HepG2 (cell line): ENCODE measurements around the gene DMXL1. TPM values are rescaled to one million over a fixed set of nuclear protein-coding genes. Genes with fewer than 3 reads are reported as not detected.

Experiments
- ATAC-seq: fragments of 200-7000 bp; cut with Tn5 transposase; 3 replicates; pipeline ENCODE4 v1.9.1; 2020; ENCODE audit warnings: mild to moderate bottlenecking, moderate library complexity
- BruUV-seq: library from RNA; stranded (reverse); fragments of 400-500 nt; replicated peaks from 2 replicates; lab custom pipeline; 2021; lab: Mats Ljungman, UMichigan
- CTCF ChIA-PET: fragments of 300-600 bp; formaldehyde crosslinking; extraction: SDS; loops from one replicate; lab custom pipeline; 2021; ENCODE audit warnings: low total read pairs, inconsistent platforms, low intra/inter-chr PET ratio; lab: Yijun Ruan, JAX
- POLR2A ChIA-PET: fragments of 350-600 bp; sonication (Branson Sonifier 250); formaldehyde crosslinking; loops from one replicate; lab custom pipeline; 2020; ENCODE audit warnings: antibody characterized with exemption, inconsistent platforms; lab: Yijun Ruan, JAX
- DNase-seq: peaks from one replicate; pipeline ENCODE4 v3.0.0-alpha.2; 2015; ENCODE audit warnings: low spot score
- FAIRE-seq: peaks from 3 replicates; lab custom pipeline; 2011; peaks lifted over from hg19 to GRCh38; lab: Jason Lieb, UNC
- H2AFZ ChIP-seq: one replicate; pipeline ENCODE4 v1.6.1; 2011; ENCODE audit warnings: low read length, inconsistent platforms
- H3K27ac ChIP-seq: fragments of 300-600 bp; 3 replicates; pipeline ENCODE4 v1.8.0; 2011; ENCODE audit warnings: mixed run types, mild to moderate bottlenecking, mixed read lengths, low read length, inconsistent platforms; ENCODE audit not compliant: insufficient read depth; ENCODE audit errors: extremely low read length
- H3K27me3 ChIP-seq, 2 experiments: fragments of 200-600 bp in 1 of 2; 2 replicates in 1 of 2; 3 replicates in 1 of 2; pipeline versions ENCODE4 v1.6.0 to v1.8.0; 2011; ENCODE audit warnings: low read length in 2 of 2, mild to moderate bottlenecking in 2 of 2, moderate library complexity in 2 of 2, inconsistent platforms in 1 of 2; ENCODE audit not compliant: insufficient read depth in 2 of 2, control insufficient read depth in 1 of 2
- H3K36me3 ChIP-seq, 2 experiments: fragments of 200-600 bp in 1 of 2; replicated peaks in 1 of 2; 2 replicates in 1 of 2; 3 replicates in 1 of 2; pipeline versions ENCODE4 v1.5.1 to v1.8.0; 2011; ENCODE audit warnings: low read length in 2 of 2, inconsistent platforms in 1 of 2; ENCODE audit not compliant: insufficient read depth in 2 of 2, control insufficient read depth in 1 of 2
- H3K4me1 ChIP-seq: 2 replicates; pipeline ENCODE4 v1.5.1; 2012; ENCODE audit warnings: low read length, inconsistent platforms; ENCODE audit not compliant: insufficient read depth
- H3K4me2 ChIP-seq: 2 replicates; pipeline ENCODE4 v1.6.0; 2011; ENCODE audit warnings: low read depth, low read length, inconsistent platforms
- H3K4me3 ChIP-seq, 3 experiments: fragments of 200-600 bp in 1 of 3; sonication (generic), shearing (Covaris generic) in 1 of 3; replicated peaks in 1 of 3; 2 replicates each; pipeline ENCODE4 v1.5.1; 2011 to 2016; ENCODE audit warnings: low read length in 3 of 3, inconsistent platforms in 2 of 3, low read depth in 2 of 3, mild to moderate bottlenecking in 2 of 3, control low read depth in 1 of 3, mixed read lengths in 1 of 3; ENCODE audit not compliant: insufficient read depth in 1 of 3
- H3K79me2 ChIP-seq: one replicate; pipeline ENCODE4 v1.6.1; 2011; ENCODE audit warnings: low read length, inconsistent platforms; ENCODE audit not compliant: insufficient read depth
- H3K9ac ChIP-seq: 2 replicates; pipeline ENCODE4 v1.6.0; 2011; ENCODE audit warnings: mild to moderate bottlenecking, low read depth, low read length, inconsistent platforms; ENCODE audit not compliant: insufficient read depth
- H3K9me3 ChIP-seq: 2 replicates; pipeline ENCODE4 v1.5.1; 2012; ENCODE audit warnings: mild to moderate bottlenecking, low read length
- H4K20me1 ChIP-seq: 2 replicates; pipeline ENCODE4 v1.6.0; 2011; ENCODE audit warnings: inconsistent platforms, mild to moderate bottlenecking, low read length, moderate library complexity; ENCODE audit not compliant: insufficient read depth
- AGO2 ChIP-seq: fragments of 200-400 bp; formaldehyde crosslinking; optimal IDR thresholded peaks from 2 replicates; pipeline ENCODE3; 2017; ENCODE audit warnings: mild to moderate bottlenecking, low read depth, low read length, moderate library complexity
- ARNT ChIP-seq: fragments of 450-650 bp; IDR thresholded peaks from 2 replicates; pipeline ENCODE4 v1.6.1; 2017
- ATF3 ChIP-seq: sonication (generic); formaldehyde crosslinking; IDR thresholded peaks from 2 replicates; pipeline ENCODE4 v1.4.0; 2020; ENCODE audit warnings: missing genetic modification reagents
- KDM5B ChIP-seq: sonication (generic); formaldehyde crosslinking; IDR thresholded peaks from 2 replicates; pipeline ENCODE4 v1.4.0; 2020; ENCODE audit warnings: missing genetic modification reagents, mild to moderate bottlenecking, borderline replicate concordance
- MAZ ChIP-seq, 2 experiments: sonication (generic) in 1 of 2; formaldehyde crosslinking in 1 of 2; IDR thresholded peaks; 2 replicates each; pipeline versions ENCODE4 v1.5.0 to v1.6.1; 2012 to 2020; ENCODE audit warnings: low read depth in 2 of 2, mild to moderate bottlenecking in 2 of 2, borderline replicate concordance in 1 of 2, improper control_type of control experiment in 1 of 2, low read length in 1 of 2, missing genetic modification reagents in 1 of 2, moderate library complexity in 1 of 2
- MBD4 ChIP-seq: IDR thresholded peaks from 2 replicates; pipeline ENCODE4 v1.6.1; 2012; ENCODE audit warnings: low read length, inconsistent platforms, borderline replicate concordance
- MYNN ChIP-seq: sonication (generic); formaldehyde crosslinking; IDR thresholded peaks from 2 replicates; pipeline ENCODE4 v1.4.0; 2020; ENCODE audit warnings: mild to moderate bottlenecking, low read depth, missing genetic modification reagents
- NFATC3 ChIP-seq: sonication (generic); formaldehyde crosslinking; IDR thresholded peaks from 2 replicates; pipeline ENCODE4 v1.5.1; 2020; ENCODE audit warnings: mild to moderate bottlenecking, missing genetic modification reagents
- PHB2 ChIP-seq: fragments of 450-650 bp; IDR thresholded peaks from 2 replicates; pipeline ENCODE4 v1.6.1; 2018; ENCODE audit not compliant: partially characterized antibody
- SKIL ChIP-seq: sonication (generic); formaldehyde crosslinking; IDR thresholded peaks from 2 replicates; pipeline ENCODE4 v1.8.0; 2022; ENCODE audit warnings: missing genetic modification reagents, mild to moderate bottlenecking, moderate library complexity, borderline replicate concordance
- STAT5B ChIP-seq: sonication (generic); formaldehyde crosslinking; IDR thresholded peaks from 2 replicates; pipeline ENCODE4 v1.4.0; 2020; ENCODE audit warnings: missing genetic modification reagents
- ZFP36 ChIP-seq: fragments of 150-350 bp; IDR thresholded peaks from 2 replicates; pipeline ENCODE4 v1.6.1; 2018; ENCODE audit warnings: borderline replicate concordance, low read length, low read depth; ENCODE audit not compliant: partially characterized antibody
- ZNF232 ChIP-seq: sonication (generic); formaldehyde crosslinking; IDR thresholded peaks from 2 replicates; pipeline ENCODE4 v1.4.0; 2020; ENCODE audit warnings: missing genetic modification reagents, borderline replicate concordance
- ZNF530 ChIP-seq: sonication (generic); formaldehyde crosslinking; IDR thresholded peaks from 2 replicates; pipeline ENCODE4 v1.5.0; 2020; ENCODE audit warnings: low read depth, mild to moderate bottlenecking, missing genetic modification reagents
- ZNF678 ChIP-seq: sonication (generic); formaldehyde crosslinking; IDR thresholded peaks from 2 replicates; pipeline ENCODE4 v1.4.0; 2020; ENCODE audit warnings: mild to moderate bottlenecking, missing genetic modification reagents
- ZSCAN20 ChIP-seq: sonication (generic); formaldehyde crosslinking; IDR thresholded peaks from 2 replicates; pipeline ENCODE4 v1.4.0; 2020; ENCODE audit warnings: missing genetic modification reagents, mild to moderate bottlenecking, borderline replicate concordance
- WGBS: methylation state at CpG from one replicate; pipeline ENCODE4 v1.1.6; 2017; ENCODE audit warnings: low lambda C conversion rate; 5-methylcytosine and 5-hydroxymethylcytosine counted together
- in situ Hi-C: cut with HindIII; loops from 2 replicates; pipeline ENCODE4 v1.10.0; 2017; ENCODE audit warnings: low pct_unique_long_range_greater_than_20kb; ENCODE audit not compliant: extremely low pct_ligation_motif_present
- intact Hi-C: fragments of 100-400 bp; cut with micrococcal nuclease; formaldehyde crosslinking; loops from one replicate; pipeline ENCODE4 v1.10.0; 2022; ENCODE audit not compliant: unreplicated experiment
- polyA plus RNA-seq, 8 experiments: library from polyadenylated mRNA; depleted of rRNA in 3 of 8; stranded (reverse) in 7 of 8; unstranded in 1 of 8; fragments of >200 nt; fragmentation: Illumina TruSeq in 4 of 8; extraction: Trizol in 4 of 8; gene quantifications; 2 replicates each; pipeline versions ENCODE4 v1.2.1 to v1.2.3, GENCODE V29; 2011 to 2016; ENCODE audit warnings: low read depth in 4 of 8, missing spikeins in 1 of 8, mixed read lengths in 1 of 8; ENCODE audit not compliant: insufficient read depth in 1 of 8
- total RNA-seq, 5 experiments: library from RNA; depleted of rRNA; stranded (reverse); fragments of >200 nt; fragmentation: Illumina TruSeq; extraction: Trizol; gene quantifications; 2 replicates each; pipeline ENCODE4 v1.2.3, GENCODE V29; 2016; ENCODE audit warnings: low read depth in 1 of 5
- TF ChIP-seq, protein P1 (sequence below): sonication (generic); formaldehyde crosslinking; IDR thresholded peaks from 2 replicates; pipeline ENCODE4 v1.4.0; 2020; ENCODE audit warnings: missing genetic modification reagents, borderline replicate concordance

The DMXL1 gene
- total and polyA plus RNA-seq, 2 of the 13 experiments (the other 11 are each of a cell fraction or from before 2014, with no cell fraction given), result 6.9 to 18.6 TPM

- H3K4me3 ChIP-seq, result no peak overlapping the region
- no TSS peak for BruUV-seq
- H3K9ac ChIP-seq, result no peak overlapping the region
- DNase-seq (no peak), ATAC-seq (peak; percentile 31; the same call in 1 of the 3 replicates), FAIRE-seq (no peak)
- H3K27ac ChIP-seq, result no peak overlapping the region
- POLR2A ChIA-PET, result no interaction called here
- no peak overlapping the region for H2AFZ ChIP-seq
- H3K9me3 ChIP-seq, result no peaks in the 10 kb centered on the region
- in situ Hi-C loops (no loop called here), intact Hi-C loops (no loop called here)
- 25% methylated on average over 3 of the region's 3 CpGs for WGBS
- no peaks in the 10 kb centered on the region for H3K36me3 ChIP-seq
- 0 out of 5 replicates have a peak, but pooled peaks cover 0 to 3% of the 10 kb centered on the region in 2 experiments for H3K27me3 ChIP-seq
- no peaks in the 10 kb centered on the region for H3K79me2 ChIP-seq
- CTCF ChIA-PET, result no interaction called here
- TF ChIP-seq ZSCAN20 (CRISPR knock-in tag) (no peak), PHB2 (no peak), MBD4 (no peak), ZNF678 (CRISPR knock-in tag) (no peak), NFATC3 (CRISPR knock-in tag) (no peak), AGO2 (no peak), STAT5B (CRISPR knock-in tag) (no peak), ARNT (no peak), MYNN (CRISPR knock-in tag) (no peak), ZNF530 (no peak)
- no peak overlapping the region for H3K4me2 ChIP-seq
- H3K4me1 ChIP-seq, result no peaks in the 10 kb centered on the region
- no peaks in the 10 kb centered on the region for H4K20me1 ChIP-seq
These were observed 38.2 kb upstream of the DMXL1 start for GRCh38 chr5:119032656-119033055.

GRCh38 chr5:119033135-119033534 is 37.8 kb upstream of the DMXL1 start:
- CTCF ChIA-PET, result no interaction called here
- WGBS, result 23% methylated on average over 3 of the region's 3 CpGs
- TF ChIP-seq ZNF232 (no peak), MAZ (IDR thresholded peaks at IDR 0.05; ENCODE audit: borderline replicate concordance, low read depth, low read length) (no peak), MAZ (CRISPR knock-in tag; IDR thresholded peaks at IDR 0.05; ENCODE audit: low read depth) (no peak), ATF3 (CRISPR knock-in tag) (no peak), KDM5B (CRISPR knock-in tag) (no peak), ZFP36 (no peak), SKIL (CRISPR knock-in tag) (no peak)
- TF ChIP-seq, protein P1, sequence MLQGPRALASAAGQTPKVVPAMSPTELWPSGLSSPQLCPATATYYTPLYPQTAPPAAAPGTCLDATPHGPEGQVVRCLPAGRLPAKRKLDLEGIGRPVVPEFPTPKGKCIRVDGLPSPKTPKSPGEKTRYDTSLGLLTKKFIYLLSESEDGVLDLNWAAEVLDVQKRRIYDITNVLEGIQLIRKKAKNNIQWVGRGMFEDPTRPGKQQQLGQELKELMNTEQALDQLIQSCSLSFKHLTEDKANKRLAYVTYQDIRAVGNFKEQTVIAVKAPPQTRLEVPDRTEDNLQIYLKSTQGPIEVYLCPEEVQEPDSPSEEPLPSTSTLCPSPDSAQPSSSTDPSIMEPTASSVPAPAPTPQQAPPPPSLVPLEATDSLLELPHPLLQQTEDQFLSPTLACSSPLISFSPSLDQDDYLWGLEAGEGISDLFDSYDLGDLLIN (CRISPR knock-in tag), result no peak

More at GRCh38 chr5:119033135-119033534, 37.8 kb upstream of the DMXL1 start:
- H3K27me3 ChIP-seq, result 0 out of 5 replicates have a peak, but pooled peaks cover 0 to 3% of the 10 kb centered on the region in 2 experiments
- no peaks in the 10 kb centered on the region for H3K9me3 ChIP-seq
- in situ Hi-C loops (no loop called here), intact Hi-C loops (no loop called here)
- no peaks in the 10 kb centered on the region for H4K20me1 ChIP-seq
- H3K4me2 ChIP-seq, result no peak overlapping the region
- H3K9ac ChIP-seq, result no peak overlapping the region
- H3K27ac ChIP-seq, result no peak overlapping the region
- FAIRE-seq (no peak), DNase-seq (no peak), ATAC-seq (no peak)
- no peaks in the 10 kb centered on the region for H3K4me1 ChIP-seq
- H3K36me3 ChIP-seq, result no peaks in the 10 kb centered on the region
- no peak overlapping the region for H2AFZ ChIP-seq
- POLR2A ChIA-PET, result no interaction called here
- no peaks in the 10 kb centered on the region for H3K79me2 ChIP-seq
- BruUV-seq, result no TSS peak
- H3K4me3 ChIP-seq, result no peak overlapping the region
